Islet of Langerhans (tissue), 1 donor: ENCODE measurements around the gene CLCN3.
"Not testable (repeated sequence)": the region's sequence is repeated elsewhere in the genome, so short reads cannot be mapped to it uniquely, and the experiment has no call there.

Experiments used
- FAIRE-seq: peaks from one replicate; lab custom pipeline; 2011; peaks lifted over from hg19 to GRCh38; lab: Jason Lieb, UNC

The CLCN3 gene

DNA sequence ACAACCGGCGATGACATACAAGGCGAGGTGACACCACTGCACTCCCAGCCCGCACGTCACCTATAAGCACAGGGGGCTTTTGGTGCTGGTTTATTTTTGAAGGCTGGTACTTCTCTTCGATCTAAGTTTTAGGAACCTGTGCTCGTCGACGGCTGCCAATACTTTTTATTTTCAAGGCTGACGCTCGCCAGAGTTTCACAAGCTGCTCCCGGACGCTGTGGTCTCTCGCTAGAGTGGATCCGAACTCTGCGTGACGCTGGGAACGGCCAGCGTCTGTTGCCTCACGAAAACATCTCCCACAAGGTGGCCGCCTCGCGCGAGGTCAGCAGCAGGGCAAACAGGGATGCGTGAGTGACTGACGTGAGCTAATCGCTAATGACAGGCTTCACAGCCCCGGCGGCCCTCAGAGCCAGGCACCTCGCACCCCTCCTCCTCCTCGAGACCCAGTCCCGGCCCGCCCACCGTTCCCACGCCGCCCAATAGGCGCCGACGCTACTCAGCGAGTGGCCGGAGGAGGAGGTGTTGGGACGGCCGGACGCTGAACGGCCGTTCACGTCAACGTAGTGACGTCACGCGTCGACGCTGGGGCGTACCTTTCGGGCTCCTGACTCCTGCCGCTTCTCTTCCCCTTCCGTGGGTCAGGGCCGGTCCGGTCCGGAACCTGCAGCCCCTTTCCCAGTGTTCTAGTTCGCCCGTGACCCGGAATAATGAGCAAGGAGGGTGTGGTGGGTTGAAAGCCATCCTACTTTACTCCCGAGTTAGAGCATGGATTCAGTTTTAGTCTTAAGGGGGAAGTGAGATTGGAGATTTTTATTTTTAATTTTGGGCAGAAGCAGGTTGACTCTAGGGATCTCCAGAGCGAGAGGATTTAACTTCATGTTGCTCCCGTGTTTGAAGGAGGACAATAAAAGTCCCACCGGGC, at the start of gene CLCN3:
TSS of gene CLCN3 (plus strand) at position 621 of the 922 bp plus-strand sequence. CDS start 15,351 bp downstream, outside the sequence.
- peak; percentile 88 for FAIRE-seq

DNA sequence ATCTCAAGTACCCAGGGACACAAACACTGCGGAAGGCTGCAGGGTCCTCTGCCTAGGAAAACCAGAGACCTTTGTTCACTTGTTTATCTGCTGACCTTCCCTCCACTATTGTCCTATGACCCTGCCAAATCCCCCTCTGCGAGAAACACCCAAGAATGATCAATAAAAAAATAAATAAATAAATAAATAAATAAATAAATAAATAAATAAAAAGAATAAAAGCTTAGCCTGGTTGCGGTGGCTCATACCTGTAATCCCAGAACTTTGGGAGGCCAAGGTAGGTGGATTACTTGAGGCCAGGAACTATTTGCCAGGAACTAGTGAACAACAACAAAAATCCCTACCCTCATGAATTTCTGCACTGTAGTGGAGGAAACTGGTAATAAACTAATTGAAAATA, 49.4 kb upstream of the CLCN3 start:
- not testable (repeated sequence) for FAIRE-seq

DNA sequence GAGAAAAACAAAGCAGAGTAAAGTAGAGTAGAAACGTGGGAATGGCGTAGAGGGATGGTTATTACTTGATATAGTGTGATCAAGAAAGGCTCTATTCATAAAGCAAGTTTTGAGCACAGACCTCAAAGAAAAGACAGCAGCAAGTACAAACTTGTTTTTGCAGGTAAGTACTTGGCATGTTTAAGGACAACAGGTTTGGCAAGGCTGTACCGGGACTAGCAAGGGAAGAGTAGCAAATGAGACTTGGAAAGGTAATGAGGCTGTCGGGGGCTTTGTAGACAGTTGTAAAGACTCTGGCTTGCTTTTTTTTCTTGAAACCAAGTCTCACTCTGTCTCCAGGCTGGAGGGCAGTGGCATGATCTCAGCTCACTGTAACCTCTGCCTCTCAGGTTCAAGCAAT, 48.9 kb upstream of the CLCN3 start:
- FAIRE-seq: no peak

DNA sequence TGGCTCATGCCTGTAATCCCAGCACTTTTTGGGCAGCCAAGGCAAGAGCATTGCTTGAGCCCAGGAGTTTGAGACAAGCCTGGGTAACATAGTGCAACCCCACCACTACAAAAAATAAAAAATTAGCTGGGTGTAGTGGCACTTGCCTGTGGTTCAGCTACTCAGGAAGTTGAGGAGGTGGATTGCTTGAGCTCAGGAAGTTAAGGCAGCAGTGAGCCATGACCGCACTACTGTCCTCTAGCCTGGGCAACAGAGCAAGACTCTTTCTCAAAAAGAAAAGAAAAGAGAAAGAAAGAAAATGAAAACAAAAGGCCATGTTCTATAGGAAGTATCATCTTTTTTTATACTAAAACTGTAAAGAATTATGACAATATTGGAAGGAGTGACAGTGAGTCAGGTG, 46.5 kb upstream of the CLCN3 start:
- no peak for FAIRE-seq

DNA sequence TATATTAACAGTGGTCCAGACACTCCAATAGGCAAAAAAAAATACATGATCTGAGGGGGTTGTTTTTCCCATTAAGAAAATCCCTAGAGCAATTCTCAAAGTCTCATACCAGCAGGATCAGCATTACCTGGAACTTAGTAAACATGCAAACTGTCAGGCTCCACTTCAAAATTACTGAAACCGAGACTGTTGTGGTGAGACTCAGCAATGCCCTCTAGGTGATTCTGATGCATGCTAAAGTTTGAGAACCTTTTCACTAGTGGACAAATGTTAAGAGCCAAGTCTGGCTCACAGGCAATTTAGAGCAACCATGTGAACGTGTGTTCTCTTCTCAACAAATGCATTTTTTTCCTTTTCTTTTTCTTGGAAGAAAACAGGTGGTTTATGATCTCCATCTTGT, 38.2 kb upstream of the CLCN3 start:
- no peak for FAIRE-seq

DNA sequence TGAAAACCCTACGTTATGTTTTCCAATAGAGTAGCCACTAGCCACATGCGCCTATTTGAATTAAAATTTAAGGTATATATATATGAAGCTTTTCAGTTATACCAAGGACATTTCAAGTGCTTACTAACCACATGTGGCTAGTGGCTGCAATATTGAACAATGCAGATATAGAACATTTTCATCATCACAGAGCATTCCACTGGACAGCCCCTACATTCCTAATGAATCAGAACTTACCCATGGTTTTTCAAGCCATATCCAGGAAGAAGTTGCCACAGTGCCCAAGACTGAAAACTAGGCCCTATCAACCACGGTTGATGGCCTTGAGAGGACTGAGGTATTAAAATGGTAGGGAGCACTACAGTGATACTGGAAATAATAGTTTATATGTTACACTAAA, 37.7 kb upstream of the CLCN3 start:
- no peak for FAIRE-seq

DNA sequence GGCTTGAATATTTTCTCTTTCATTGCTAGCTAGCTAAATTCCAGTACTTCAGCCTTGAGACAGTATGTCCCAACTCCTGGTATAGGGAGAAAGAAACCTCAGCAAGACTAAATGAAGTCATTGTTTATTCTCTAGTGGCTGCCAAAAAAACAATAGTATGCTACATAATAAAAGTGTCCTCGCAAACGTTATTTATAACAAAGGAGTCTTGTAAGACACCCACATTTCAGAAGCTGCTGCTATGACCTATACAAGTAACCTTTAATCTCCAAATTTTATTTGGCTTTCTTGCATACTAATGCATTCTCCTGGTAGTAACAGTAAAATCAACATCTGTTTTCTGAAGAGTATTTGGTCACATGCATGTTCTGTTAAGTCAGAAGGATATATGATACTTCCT, 36.8 kb upstream of the CLCN3 start:
- FAIRE-seq: no peak

DNA sequence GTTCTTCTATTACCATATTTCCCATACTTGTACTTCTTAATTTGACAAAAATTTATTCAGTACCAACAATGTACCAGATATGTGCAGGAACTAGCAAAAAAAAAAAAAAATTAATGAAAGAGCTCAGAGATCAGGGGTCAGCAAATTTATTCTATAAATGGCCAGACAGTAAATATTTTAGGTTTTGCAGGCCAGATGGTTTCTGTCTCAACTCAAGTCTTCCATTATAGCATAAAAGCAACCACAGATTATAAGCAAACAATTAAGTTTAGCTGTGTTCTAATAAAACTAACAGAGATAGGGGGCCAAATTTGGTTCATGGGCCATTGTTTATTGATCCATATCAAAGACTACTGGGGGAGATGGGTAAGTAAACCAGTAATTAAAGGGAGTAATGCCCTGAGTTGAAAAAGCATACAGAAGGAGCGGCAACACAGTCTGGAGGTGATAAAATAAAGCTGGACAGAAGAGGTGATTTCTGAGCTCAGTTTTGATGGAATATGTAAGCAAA, 27.3 kb upstream of the CLCN3 start:
- FAIRE-seq: peak; percentile 93

DNA sequence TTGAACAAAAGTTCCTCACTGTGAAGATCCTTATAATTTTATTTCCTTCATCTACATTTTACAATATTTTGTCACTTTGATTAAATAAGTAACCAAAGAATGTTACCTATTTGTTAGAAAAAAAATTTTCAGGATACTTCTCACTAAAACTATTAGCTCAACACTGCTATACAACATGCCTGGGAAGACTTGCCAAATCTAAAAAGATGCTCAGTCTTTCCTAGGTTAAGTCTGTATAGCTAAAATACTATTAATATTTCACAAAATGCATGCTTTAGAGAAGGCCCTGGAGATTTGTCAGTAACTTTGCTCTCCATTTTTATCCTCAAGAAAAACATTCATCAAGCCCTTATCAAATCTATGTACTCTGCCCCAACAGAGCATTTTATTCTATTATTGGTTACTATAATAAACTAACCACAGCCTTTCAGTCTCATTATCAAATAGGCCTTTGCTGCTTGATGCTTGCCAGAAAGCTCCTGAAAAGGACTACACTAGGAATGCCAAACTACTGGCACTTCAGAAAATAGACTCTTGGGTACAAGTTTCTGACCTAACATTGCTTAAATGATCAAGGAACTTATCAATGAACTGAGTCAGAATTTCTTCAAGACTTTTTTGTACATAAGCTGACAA, 25.7 kb upstream of the CLCN3 start:
- FAIRE-seq: peak; percentile 76

DNA sequence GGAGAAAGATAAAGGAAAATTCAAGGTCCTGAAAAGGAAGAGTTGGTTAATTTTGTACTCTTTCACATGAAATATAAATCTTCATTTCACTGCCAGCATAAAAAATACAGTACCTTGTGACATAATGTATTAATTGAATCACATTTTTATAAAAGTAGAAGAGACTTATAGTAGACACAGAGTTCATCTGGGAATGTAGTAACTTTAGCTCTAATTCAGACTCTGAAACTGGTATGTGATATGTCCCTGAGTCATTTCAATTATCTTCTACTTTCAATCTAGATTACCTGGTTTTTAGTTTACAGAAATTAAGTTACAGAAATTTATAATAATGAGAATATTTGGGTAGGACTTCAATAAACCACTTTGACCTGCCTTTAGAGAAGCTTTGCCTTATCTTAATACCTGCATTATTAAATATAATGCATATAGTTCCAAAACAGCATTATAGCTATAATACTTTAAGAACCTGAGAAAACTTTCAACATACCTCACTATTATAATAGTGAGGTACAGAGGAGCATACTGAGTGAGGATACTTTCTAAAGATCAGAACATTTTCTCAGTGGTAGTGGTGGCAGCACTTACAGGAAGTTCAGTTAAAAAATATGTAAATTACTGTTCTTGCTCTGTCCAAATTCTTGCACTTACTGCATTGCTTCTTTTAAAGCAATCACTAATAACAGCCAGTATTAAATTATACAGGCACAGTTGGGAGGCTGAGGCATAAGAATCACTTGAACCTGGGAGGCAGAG, 19.2 kb upstream of the CLCN3 start:
- FAIRE-seq: no peak

DNA sequence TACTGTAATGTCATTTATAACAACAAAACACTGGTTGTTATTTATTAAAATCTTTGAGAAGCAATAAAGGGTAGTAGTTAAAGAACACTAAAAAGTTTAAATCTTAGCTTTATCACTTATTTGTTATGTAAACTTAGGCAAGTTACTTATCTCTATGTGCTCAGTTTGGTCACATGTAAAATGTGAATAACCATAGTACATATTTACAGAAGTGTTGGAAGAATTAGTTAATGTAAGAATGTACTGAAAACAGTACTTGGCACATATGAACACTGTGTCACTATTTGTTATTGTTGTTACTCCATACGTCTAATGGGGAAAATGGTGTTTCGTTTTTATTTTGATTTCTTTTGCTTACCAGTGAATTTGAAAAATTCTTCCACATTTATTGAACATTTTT, 17.1 kb upstream of the CLCN3 start:
- peak; percentile 86 for FAIRE-seq

DNA sequence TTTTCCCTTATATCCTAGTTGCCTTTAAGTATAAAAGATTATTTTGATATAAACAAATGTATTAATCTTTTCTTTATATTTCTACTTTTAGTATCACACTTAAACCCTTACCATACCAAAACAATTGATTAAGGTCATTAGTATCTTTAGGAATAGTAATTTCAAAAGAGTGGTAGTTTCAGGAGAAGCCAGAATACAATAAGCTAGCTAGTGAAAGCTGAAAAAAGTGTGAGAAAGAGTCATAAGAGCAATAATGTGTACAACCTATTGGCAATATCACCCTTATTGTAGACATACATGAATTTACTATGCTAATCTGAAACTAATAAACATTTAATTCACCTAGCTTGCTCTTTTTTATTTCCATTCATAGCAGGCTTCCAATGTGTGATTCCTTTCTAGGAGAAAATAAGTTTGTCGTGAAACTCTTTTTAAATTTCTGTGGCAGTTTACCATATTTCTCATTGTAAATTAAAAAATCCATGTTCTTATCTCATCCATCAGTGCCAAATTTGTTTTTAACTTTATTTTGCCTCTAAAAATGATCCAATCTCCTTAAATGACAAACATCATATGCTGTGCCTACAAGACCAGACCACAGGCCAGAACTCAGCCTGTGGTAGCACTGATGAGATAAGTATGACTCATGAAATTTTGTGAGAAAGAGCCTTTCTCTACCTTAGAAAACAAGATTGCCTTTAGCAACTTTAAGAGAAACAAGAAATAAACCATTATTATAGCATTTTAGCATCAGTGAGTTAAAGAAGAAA, 16.1 kb upstream of the CLCN3 start:
- FAIRE-seq: peak; percentile 79

DNA sequence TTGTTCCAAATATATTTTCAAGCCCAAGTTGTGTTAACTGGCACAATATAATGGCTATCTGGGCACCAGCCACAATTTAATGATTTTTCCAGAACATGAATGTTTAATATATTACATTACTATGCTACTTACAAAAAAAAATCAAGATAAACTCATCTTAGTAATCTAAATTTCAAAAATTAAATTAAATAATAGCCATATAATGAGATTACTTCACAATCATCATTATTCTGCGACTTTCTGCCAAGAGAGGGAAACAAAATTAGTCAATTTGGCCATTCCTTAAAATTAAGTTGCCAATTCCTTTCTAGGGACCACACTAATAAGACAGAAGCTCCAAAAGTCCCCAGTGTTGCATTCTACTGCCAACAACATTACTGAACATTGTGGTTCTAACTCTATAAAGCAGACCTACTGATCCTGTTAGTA, 15.5 kb upstream of the CLCN3 start:
- FAIRE-seq: no peak

DNA sequence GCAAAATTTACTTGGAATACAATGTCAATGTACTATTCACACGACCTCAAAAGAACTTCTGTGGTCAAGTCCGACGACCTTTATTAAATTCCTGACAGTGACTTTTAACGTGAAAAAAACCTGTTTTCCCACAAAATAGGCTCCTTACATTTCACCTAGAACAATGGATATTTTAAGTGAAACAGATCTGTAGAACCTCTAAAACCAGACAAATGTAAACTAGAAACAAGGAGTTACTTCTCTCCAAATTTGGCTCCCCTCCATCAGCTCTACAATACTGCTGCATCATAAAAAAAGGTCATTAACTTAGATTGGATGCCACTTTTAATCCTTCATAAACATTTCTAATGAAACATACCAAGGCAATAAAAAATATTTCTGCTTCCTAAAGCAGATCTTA, 9.2 kb upstream of the CLCN3 start:
- peak; percentile 69 for FAIRE-seq

DNA sequence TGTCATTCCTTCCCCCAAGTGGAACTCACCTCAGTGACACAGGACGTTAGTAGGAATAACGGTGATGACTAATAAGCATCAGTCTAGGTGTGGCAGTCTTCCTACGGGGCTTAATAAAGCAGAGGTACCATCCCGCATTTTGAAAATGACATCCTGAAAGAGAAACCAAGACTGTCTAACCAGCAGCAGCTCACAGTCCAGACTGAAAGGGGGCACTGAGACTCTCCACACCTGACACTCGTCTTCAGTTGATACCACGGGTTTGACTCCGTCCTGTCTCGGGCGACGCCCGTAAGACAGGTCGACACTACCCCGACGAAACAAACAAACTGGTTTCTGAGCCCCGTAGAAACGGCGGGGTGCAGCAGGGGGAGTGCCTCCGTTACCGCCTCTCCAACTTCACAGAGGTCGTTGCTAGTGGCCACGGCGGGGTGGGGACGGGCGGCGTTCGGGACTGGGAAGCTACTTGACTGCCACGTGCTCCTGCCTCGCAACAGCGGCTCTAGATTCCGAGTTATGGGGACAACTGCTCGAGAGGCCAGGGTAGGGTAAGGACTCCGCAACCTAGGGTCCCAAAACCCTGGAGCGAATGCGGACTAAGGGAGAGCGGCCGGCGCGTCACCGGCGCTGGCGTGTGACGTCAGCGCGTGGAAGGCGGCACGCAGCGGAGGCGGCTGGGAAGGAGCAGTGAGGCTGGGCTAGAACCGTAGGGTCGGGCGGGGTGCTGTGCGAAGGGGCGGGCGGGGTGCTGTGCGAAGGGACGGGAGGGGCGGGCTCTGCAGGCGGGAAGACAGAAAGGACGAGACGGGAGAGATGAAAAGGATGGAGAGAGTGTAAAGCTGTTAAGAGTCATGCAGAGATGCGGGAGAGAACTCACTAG, 8.1 kb upstream of the CLCN3 start, which contains the start of gene NEK1:
TSS of gene NEK1 (minus strand) at position 593 of the 880 bp plus-strand sequence. CDS start 9,953 bp downstream, outside the sequence.
- peak; percentile 17 for FAIRE-seq

DNA sequence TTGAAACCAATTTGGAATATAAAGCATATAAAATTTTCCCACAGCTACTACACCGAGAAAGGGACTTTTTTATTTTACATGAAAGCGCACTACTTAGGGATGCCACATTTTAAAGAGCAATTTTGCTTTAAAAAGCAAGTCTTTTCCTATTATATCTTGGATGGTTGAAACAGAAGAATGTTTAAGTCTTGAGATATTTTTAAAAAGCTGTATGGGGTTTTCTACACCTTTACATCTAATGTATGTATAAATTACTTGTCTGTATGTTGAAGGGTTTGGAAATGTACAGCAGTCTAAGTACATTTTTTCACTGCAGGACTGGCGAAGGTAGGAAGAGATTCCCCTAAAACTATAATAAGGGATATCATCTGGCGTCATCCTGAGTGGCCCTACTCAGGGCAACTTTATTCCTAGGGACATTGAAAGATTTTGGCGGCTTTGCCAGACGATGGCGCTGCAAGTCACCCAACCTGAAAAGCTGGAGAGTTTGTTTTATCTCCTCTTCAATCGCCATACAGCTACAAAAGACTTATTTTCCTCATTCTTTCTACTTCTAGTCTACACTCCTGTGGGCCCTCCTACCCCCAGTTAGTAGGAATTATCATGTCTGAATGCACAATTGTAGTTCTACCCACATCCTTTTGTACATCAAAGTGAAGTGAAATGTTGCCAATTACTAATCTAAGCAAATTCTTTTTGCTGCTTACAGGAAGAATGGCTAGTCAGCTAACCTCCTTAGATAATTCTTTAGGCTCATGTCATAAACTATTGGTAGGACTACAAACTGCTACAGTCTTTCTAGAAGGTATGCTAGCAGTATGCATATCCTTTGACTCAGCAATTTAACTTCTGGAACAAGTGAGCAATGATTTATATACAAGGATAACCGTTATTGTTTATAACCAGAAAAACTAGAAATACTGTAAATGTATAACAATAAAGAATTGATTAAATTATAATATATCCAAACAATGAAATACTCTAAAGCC, 7.2 kb upstream of the CLCN3 start:
- peak; percentile 86 for FAIRE-seq

DNA sequence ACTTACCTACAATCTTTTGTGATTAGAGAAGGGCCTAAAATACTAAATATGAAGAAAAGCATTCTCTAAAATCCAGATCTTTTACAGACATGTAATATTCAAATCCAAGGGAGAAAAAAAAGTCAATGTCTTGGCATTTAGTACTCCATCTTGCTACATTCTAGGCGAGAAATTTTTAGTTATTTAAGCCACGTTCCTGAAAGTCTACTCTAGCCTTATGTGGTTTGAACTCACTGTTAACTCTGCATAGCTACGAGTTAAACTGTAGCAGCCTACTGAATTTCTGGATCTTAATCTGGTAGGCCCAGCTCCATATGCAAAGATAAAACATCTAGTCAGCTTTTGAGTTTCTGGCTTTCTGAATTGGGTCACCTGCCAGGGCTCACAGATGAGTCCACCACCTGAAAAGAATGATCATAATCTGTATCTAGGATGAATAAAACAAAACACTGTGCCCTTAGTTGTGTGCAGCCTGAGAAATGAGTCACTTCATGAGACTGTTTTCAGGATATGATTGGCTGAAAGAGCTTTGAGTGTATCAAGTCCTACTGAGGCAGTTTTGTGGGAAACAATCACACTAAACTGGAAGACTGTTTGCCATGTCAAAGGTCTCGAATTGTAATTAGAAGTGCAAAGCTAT, 4.8 kb upstream of the CLCN3 start:
- no peak for FAIRE-seq

DNA sequence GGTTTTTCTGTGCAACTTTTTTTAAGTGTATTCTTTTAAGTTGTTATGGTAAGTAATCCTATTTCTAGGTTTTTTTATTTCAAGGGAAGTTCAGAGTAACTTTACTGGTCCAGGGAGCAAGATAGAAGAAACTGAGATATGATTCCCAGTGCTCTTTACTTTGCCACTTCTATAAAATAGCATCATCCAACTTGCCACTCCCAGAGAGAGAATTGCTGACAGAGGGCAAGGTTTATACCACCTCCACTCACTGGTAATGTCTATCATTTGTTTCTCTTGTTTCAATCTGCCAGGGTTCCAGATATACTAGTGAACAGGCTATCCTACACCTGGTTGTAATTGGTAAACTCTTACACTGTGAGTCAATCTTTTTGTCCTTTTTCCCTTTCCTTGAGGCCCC, 3.5 kb upstream of the CLCN3 start:
- FAIRE-seq: no peak

DNA sequence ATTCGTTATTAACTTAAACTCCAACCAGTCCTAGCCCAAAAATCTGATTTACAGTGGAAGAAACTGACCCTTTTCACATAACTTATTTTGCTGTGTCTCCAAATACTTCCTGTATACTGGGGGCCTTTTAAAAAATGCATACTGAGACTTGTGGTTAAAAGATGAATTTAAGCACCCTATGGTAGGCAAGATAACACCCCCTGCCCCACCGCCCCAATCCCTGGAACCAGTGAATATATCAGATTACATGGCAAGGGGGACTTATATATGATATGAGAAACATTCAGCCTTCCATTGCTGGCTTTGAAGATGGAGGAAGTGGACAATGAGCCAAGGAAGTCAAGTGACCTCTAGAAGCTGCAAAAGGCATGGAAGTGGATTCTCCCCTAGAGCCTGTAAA, 3.1 kb upstream of the CLCN3 start:
- FAIRE-seq: no peak
